Mucosa of stomach (tissue), 1 donor: ENCODE results near the gene SPHK2.

ENCODE experiments used
- H3K27me3 ChIP-seq: one replicate; pipeline ENCODE4 v1.7.0; 2013; ENCODE audit warnings: mild to moderate bottlenecking, low read length; ENCODE audit not compliant: control insufficient read depth, insufficient read depth
- H3K36me3 ChIP-seq: one replicate; pipeline ENCODE4 v1.7.0; 2013; ENCODE audit warnings: low read length; ENCODE audit not compliant: control insufficient read depth, insufficient read depth
- H3K4me1 ChIP-seq: one replicate; pipeline ENCODE4 v1.7.0; 2013; ENCODE audit warnings: mild to moderate bottlenecking, low read length; ENCODE audit not compliant: control insufficient read depth, insufficient read depth
- H3K4me3 ChIP-seq: one replicate; pipeline ENCODE4 v1.7.0; 2013; ENCODE audit warnings: low read length
- H3K9ac ChIP-seq: one replicate; pipeline ENCODE4 v1.7.0; 2013; ENCODE audit warnings: mild to moderate bottlenecking, low read length, moderate library complexity
- H3K9me3 ChIP-seq: one replicate; pipeline ENCODE4 v1.7.0; 2013; ENCODE audit warnings: mild to moderate bottlenecking, low read length, moderate library complexity; ENCODE audit not compliant: control insufficient read depth
- donor health status: Pancreatic carcinoma.

Gene SPHK2

GRCh38 chr19:48661711-48662090 is 42.4 kb downstream of the SPHK2 start:
- Histone ChIP-seq H3K9ac (no peak overlapping the region), H3K36me3 (no peaks in the 10 kb centered on the region), H3K27me3 (no peaks in the 10 kb centered on the region), H3K4me1 (peaks cover 9% of the 10 kb centered on the region), H3K4me3 (no peak overlapping the region), H3K9me3 (no peaks in the 10 kb centered on the region)

- Histone ChIP-seq H3K9me3 (no peaks in the 10 kb centered on the region), H3K9ac (no peak overlapping the region), H3K36me3 (no peaks in the 10 kb centered on the region), H3K4me3 (no peak overlapping the region), H3K4me1 (peaks cover 9% of the 10 kb centered on the region), H3K27me3 (no peaks in the 10 kb centered on the region)
Measured at GRCh38 chr19:48663667-48664066, 44.4 kb downstream of the SPHK2 start.

- Histone ChIP-seq H3K36me3 (no peaks in the 10 kb centered on the region), H3K4me3 (no peak overlapping the region), H3K27me3 (no peaks in the 10 kb centered on the region), H3K4me1 (peaks cover 9% of the 10 kb centered on the region), H3K9ac (no peak overlapping the region), H3K9me3 (no peaks in the 10 kb centered on the region)
Measured at GRCh38 chr19:48664476-48664875, 45.2 kb downstream of the SPHK2 start.

- Histone ChIP-seq H3K9ac (no peak overlapping the region), H3K36me3 (no peaks in the 10 kb centered on the region), H3K4me3 (no peak overlapping the region), H3K27me3 (no peaks in the 10 kb centered on the region), H3K9me3 (no peaks in the 10 kb centered on the region), H3K4me1 (peaks cover 7% of the 10 kb centered on the region)
Measured at GRCh38 chr19:48665786-48666185, 46.5 kb downstream of the SPHK2 start.

GRCh38 chr19:48668332-48668731 is 49.0 kb downstream of the SPHK2 start:
- H3K4me3 ChIP-seq: no peak overlapping the region
- no peaks in the 10 kb centered on the region for H3K36me3 ChIP-seq
- no peaks in the 10 kb centered on the region for H3K27me3 ChIP-seq
- H3K9me3 ChIP-seq: no peaks in the 10 kb centered on the region
- H3K9ac ChIP-seq: no peak overlapping the region
- H3K4me1 ChIP-seq: no peaks in the 10 kb centered on the region

- H3K36me3 ChIP-seq: no peaks in the 10 kb centered on the region
Measured at GRCh38 chr19:48668761-48669160, 49.5 kb downstream of the SPHK2 start.

GRCh38 chr19:48669903-48670668 is 50.8 kb downstream of the SPHK2 start:
- Histone ChIP-seq H3K36me3 (no peaks in the 10 kb centered on the region), H3K4me1 (peaks cover under 1% of the 10 kb centered on the region)

More at GRCh38 chr19:48668761-48669160, 49.5 kb downstream of the SPHK2 start:
- H3K4me1 ChIP-seq: no peaks in the 10 kb centered on the region
- H3K9ac ChIP-seq: no peak overlapping the region
- H3K27me3 ChIP-seq: no peaks in the 10 kb centered on the region
- no peak overlapping the region for H3K4me3 ChIP-seq
- H3K9me3 ChIP-seq: no peaks in the 10 kb centered on the region

GRCh38 chr19:48670699-48671445 is 51.6 kb downstream of the SPHK2 start:
- no peak overlapping the region for H3K4me3 ChIP-seq
- no peaks in the 10 kb centered on the region for H3K36me3 ChIP-seq
- H3K4me1 ChIP-seq: peaks cover 9% of the 10 kb centered on the region
- H3K27me3 ChIP-seq: no peaks in the 10 kb centered on the region
- no peaks in the 10 kb centered on the region for H3K9me3 ChIP-seq
- no peak overlapping the region for H3K9ac ChIP-seq

More at GRCh38 chr19:48669903-48670668, 50.8 kb downstream of the SPHK2 start:
- Histone ChIP-seq H3K9me3 (no peaks in the 10 kb centered on the region), H3K27me3 (no peaks in the 10 kb centered on the region), H3K9ac (no peak overlapping the region), H3K4me3 (no peak overlapping the region)

- Histone ChIP-seq H3K4me1 (peaks cover 15% of the 10 kb centered on the region), H3K36me3 (no peaks in the 10 kb centered on the region), H3K9me3 (no peaks in the 10 kb centered on the region), H3K27me3 (no peaks in the 10 kb centered on the region), H3K9ac (no peak overlapping the region), H3K4me3 (no peak overlapping the region)
Measured at GRCh38 chr19:48671446-48671995, 52.2 kb downstream of the SPHK2 start.

GRCh38 chr19:48672994-48673393 is 53.7 kb downstream of the SPHK2 start, which contains the start of gene NTN5:
TSS of gene NTN5 (minus strand) at chr19:48673017. CDS start at chr19:48670986, 2,031 bp downstream.
- H3K4me1 ChIP-seq: peaks cover 28% of the 10 kb centered on the region
- no peaks in the 10 kb centered on the region for H3K9me3 ChIP-seq
- no peaks in the 10 kb centered on the region for H3K36me3 ChIP-seq
- no peaks in the 10 kb centered on the region for H3K27me3 ChIP-seq
- no peak within 1 kb of the TSS for H3K4me3 ChIP-seq
- no peak within 1 kb of the TSS for H3K9ac ChIP-seq

GRCh38 chr19:48673436-48674100 is 54.3 kb downstream of the SPHK2 start:
- Histone ChIP-seq H3K4me3 (no peak overlapping the region), H3K27me3 (no peaks in the 10 kb centered on the region), H3K4me1 (peaks cover 30% of the 10 kb centered on the region), H3K9ac (no peak overlapping the region), H3K36me3 (no peaks in the 10 kb centered on the region), H3K9me3 (no peaks in the 10 kb centered on the region)
